Activated CD4-positive, alpha-beta T cell treated with anti-CD3 and anti-CD28 coated beads, Interleukin-2, amount 50 U/mL, for 16 hours (primary cell): Measurements from ENCODE around the gene SART1.
A peak's percentile ranks its signal among the peaks of the same experiment; 100 is the strongest.
"Not testable (repeated sequence)": the region's sequence is repeated elsewhere in the genome, so short reads cannot be mapped to it uniquely, and the experiment has no call there.

Experiments used
- DNase-seq: peaks from one replicate; pipeline ENCODE4 v3.0.0-alpha.2; 2020

SART1 gene

DNA sequence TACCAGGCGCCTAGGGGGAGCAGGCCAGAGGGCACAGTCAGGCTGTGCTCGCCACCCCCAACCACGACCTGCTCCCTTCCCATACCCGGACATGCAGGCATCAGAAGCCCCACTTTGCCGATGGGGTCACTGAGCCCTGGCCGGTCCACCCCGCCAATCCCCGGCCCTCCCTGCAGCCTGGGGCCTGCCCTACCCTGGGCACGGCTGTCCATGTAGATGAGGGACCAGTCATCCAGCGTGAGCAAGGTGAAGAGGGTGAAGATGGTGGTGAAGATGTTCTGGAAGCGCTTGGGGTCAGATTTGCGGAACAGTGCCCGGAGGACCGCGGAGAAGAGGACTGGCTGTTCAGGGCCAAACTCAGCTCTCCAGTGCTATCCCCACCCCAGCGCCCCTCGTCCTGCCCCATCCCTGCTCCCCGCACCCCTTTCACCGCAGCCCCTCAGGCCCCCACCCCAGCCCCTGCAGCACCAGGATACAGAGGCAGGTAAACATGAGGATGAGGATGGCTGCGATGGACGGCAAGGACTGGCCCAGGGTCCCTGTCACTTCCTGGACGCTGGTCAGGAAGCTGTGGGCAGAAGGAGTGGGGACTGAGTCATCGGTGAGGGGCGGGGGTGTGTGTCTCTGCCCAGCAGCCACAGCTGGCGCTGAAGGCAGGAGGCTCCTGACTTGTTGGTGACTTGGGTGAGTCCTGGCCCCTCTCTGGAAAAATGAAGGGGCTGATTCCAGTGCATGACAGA lies 59.3 kb downstream of the SART1 start:
- DNase-seq, result peak; percentile 39

DNA sequence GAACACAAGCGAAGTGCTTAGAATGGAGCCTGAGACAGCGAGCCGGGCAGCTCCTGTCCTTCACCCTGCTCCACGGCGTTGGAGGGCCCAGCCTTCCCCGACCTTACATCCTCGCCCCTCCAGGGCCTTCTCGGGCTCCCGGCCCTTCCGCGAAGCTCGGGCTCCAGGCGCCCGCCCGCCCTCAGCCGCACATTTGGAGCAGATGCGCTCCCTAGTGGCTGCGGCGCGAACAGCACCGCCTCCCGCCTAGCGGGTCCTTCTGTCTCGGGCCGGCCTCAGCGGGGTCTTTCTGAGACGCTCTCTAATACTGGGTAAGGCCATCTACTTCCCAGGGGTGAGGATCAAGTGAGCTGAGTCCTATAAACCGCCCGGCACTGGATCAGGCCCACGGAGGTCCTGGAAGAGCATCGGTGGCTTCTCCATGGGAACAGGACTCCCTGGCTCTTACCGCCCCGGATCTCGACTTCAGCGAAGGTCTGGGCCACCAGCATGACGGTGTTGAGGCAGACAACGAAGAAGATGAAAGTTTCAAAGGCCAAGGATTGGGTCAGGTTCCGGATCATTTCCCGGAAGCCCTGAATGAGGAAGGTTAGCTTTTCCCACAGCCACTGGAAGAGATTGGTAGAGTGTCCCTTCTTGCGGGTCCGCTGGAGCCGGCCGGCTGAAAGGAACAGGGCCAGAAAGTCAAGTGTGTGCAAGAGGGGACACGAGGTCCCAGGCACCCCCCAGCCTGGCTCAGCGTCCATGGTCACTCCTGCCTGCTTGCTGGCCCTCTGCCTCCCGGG lies 61.1 kb downstream of the SART1 start:
- peak; percentile 76 for DNase-seq

DNA sequence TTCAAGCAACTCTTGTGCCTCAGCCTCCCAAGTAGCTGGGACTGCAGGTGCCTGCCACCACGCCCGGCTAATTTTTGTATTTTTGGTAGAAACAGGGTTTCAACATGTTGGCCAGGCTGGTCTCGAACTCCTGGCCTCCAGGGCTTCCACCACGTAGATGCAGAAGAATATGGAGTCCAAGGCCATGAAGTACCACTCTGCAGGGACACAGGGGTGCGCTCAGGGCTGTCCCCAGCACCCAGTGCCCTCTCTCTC lies 61.6 kb downstream of the SART1 start:
- not testable (repeated sequence) for DNase-seq

DNA sequence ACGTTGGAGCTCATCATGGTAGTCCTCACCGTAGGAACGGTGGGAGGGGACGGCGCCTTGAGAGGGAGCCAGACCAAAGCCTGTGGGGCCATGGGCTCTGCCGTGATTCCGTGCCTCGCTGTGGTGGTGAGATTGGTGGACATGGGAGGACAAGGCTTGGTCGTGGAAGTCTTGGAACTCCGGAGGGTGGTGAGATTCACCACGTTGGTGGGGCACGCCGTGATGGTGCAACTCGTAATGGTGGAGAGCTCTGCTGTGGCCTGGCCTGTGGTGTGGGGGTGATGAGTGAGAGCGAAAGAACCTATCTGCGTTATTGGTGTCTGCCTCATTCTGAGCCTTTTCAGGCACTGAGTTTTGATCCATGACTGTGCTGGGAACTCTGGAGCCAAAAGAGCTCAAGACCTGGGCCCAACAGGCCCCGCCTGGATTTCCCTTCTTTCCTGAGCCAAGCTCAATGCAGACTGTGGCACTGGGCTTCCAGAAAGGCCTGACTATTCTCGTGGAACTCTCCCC lies 64.5 kb downstream of the SART1 start, which contains the start of gene CATSPER1:
Gene CATSPER1 (minus strand): TSS at position 463 of the 513 bp plus-strand sequence. CDS start 100 bp downstream, at position 363.
- DNase-seq, result no peak
